Smooth muscle cell (in vitro differentiated cells): ENCODE results near the gene PTPN9. TPM values are rescaled to one million over a fixed set of nuclear protein-coding genes. Genes with fewer than 3 reads are reported as not detected.

Experiments
- DNase-seq: peaks from one replicate; lab custom pipeline; 2025; ENCODE audit not compliant: unreplicated experiment; lab: John Stamatoyannopoulos, UW
- H2AFZ ChIP-seq: fragments of 200-600 bp; sonication (generic); 2 replicates; pipeline ENCODE4 v1.6.0; 2016; ENCODE audit warnings: antibody characterized with exemption, low read depth, mild to moderate bottlenecking
- H3F3A ChIP-seq: fragments of 200-600 bp; sonication (generic); 2 replicates; pipeline ENCODE4 v1.6.0; 2017; ENCODE audit warnings: antibody characterized with exemption, low read depth
- H3K27ac ChIP-seq: fragments of 200-600 bp; sonication (generic); 2 replicates; pipeline ENCODE4 v1.5.1; 2016; ENCODE audit warnings: low read depth, mild to moderate bottlenecking
- H3K27me3 ChIP-seq: fragments of 200-600 bp; sonication (generic); 2 replicates; pipeline ENCODE4 v1.6.1; 2016; ENCODE audit warnings: low read depth, mild to moderate bottlenecking
- H3K36me3 ChIP-seq: fragments of 200-600 bp; sonication (generic); 2 replicates; pipeline ENCODE4 v1.5.1; 2016; ENCODE audit warnings: low read depth
- H3K4me1 ChIP-seq: fragments of 200-600 bp; sonication (generic); 2 replicates; pipeline ENCODE4 v1.5.1; 2016; ENCODE audit warnings: low read depth
- H3K4me2 ChIP-seq: fragments of 200-600 bp; sonication (generic); 2 replicates; pipeline ENCODE4 v1.6.0; 2016; ENCODE audit warnings: mild to moderate bottlenecking
- H3K4me3 ChIP-seq: fragments of 200-600 bp; sonication (generic); 2 replicates; pipeline ENCODE4 v1.5.1; 2016; ENCODE audit warnings: mild to moderate bottlenecking
- H3K79me2 ChIP-seq: fragments of 200-600 bp; sonication (generic); 2 replicates; pipeline ENCODE4 v1.6.0; 2016; ENCODE audit warnings: low read depth, mild to moderate bottlenecking
- H3K9ac ChIP-seq: fragments of 200-600 bp; sonication (generic); 2 replicates; pipeline ENCODE4 v1.6.0; 2016; ENCODE audit warnings: low read depth
- H3K9me3 ChIP-seq: fragments of 200-600 bp; sonication (generic); replicated peaks from 2 replicates; pipeline ENCODE4 v1.5.1; 2016; ENCODE audit warnings: low read depth
- H4K20me1 ChIP-seq: fragments of 200-600 bp; sonication (generic); 2 replicates; pipeline ENCODE4 v1.6.0; 2016; ENCODE audit warnings: low read depth
- CTCF ChIP-seq: fragments of 200-600 bp; sonication (generic); IDR thresholded peaks from 2 replicates; pipeline ENCODE4 v1.5.1; 2017; ENCODE audit warnings: borderline replicate concordance, mild to moderate bottlenecking, antibody characterized with exemption; ENCODE audit not compliant: insufficient read depth, poor library complexity, severe bottlenecking
- WGBS: methylation state at CpG from one replicate; pipeline ENCODE4 v1.1.7; 2016; ENCODE audit warnings: low lambda C conversion rate; 5-methylcytosine and 5-hydroxymethylcytosine counted together
- polyA plus RNA-seq: library from polyadenylated mRNA; unstranded; fragments of >200 nt; fragmentation: Nextera tagmentation; extraction: Ambion mirVana; gene quantifications from 2 replicates; pipeline ENCODE4 v1.2.1, GENCODE V29; 2016
- total RNA-seq: library from RNA; depleted of rRNA; stranded (reverse); fragments of >200 nt; gene quantifications from 2 replicates; pipeline ENCODE4 v1.2.3, GENCODE V29; 2014

PTPN9 gene
- total and polyA plus RNA-seq, 2 experiments from 2014 or later = 20.3 to 23.4 TPM

- 75% methylated on average over 1 of the region's 1 CpG for whole genome bisulfite sequencing
- no peaks in the 10 kb centered on the region for H3K27me3 ChIP-seq
- TF ChIP-seq CTCF = no peak
- H3K9me3 ChIP-seq = no peaks in the 10 kb centered on the region
- H2AFZ ChIP-seq = no peak overlapping the region
- no peak overlapping the region for H3K4me3 ChIP-seq
- no peak overlapping the region for H3K4me2 ChIP-seq
- DNase-seq = no peak
- no peaks in the 10 kb centered on the region for H3F3A ChIP-seq
- H4K20me1 ChIP-seq = no peaks in the 10 kb centered on the region
- H3K9ac ChIP-seq = no peak overlapping the region
- peaks cover 10% of the 10 kb centered on the region for H3K4me1 ChIP-seq
- no peaks in the 10 kb centered on the region for H3K79me2 ChIP-seq
- no peak overlapping the region for H3K27ac ChIP-seq
- no peaks in the 10 kb centered on the region for H3K36me3 ChIP-seq
These were observed 119.5 kb downstream of the PTPN9 start for GRCh38 chr15:75459581-75459980.

- Histone ChIP-seq H3K27me3 (no peaks in the 10 kb centered on the region), H3F3A (peaks cover 17% of the 10 kb centered on the region), H3K79me2 (no peaks in the 10 kb centered on the region), H3K4me3 (peak overlapping the region; percentile 94), H3K36me3 (no peaks in the 10 kb centered on the region), H3K9me3 (no peaks in the 10 kb centered on the region), H2AFZ (no peak overlapping the region), H3K27ac (peak overlapping the region; percentile 98), H3K9ac (no peak overlapping the region), H3K4me2 (peak overlapping the region; percentile 98), H4K20me1 (peaks cover 12% of the 10 kb centered on the region), H3K4me1 (peaks cover 7% of the 10 kb centered on the region)
- WGBS = 61% methylated on average over 6 of the region's 6 CpGs
- TF ChIP-seq CTCF = no peak
- DNase-seq = no peak
These were observed 122.4 kb downstream of the PTPN9 start for GRCh38 chr15:75456710-75457109.

- Histone ChIP-seq H3K36me3 (no peaks in the 10 kb centered on the region), H3F3A (peaks cover 17% of the 10 kb centered on the region), H3K27me3 (no peaks in the 10 kb centered on the region), H3K79me2 (no peaks in the 10 kb centered on the region), H4K20me1 (peaks cover 12% of the 10 kb centered on the region), H3K4me3 (peak overlapping the region; percentile 94), H3K4me1 (peaks cover 7% of the 10 kb centered on the region), H3K9me3 (no peaks in the 10 kb centered on the region), H3K4me2 (peak overlapping the region; percentile 98), H3K9ac (peak overlapping the region; percentile 94), H3K27ac (peak overlapping the region; percentile 98), H2AFZ (peak overlapping the region; percentile 80)
- 1% methylated on average over 24 of the region's 24 CpGs for WGBS
- no peak for DNase-seq
- no peak for TF ChIP-seq CTCF
These were observed 123.1 kb downstream of the PTPN9 start for GRCh38 chr15:75455982-75456531.

GRCh38 chr15:75455424-75455981 is 123.6 kb downstream of the PTPN9 start:
- under 1% methylated on average over 48 of the region's 48 CpGs for WGBS
- Histone ChIP-seq H3K9me3 (no peaks in the 10 kb centered on the region), H3K9ac (peak overlapping the region; percentile 94), H3K36me3 (no peaks in the 10 kb centered on the region), H3K4me3 (peak overlapping the region; percentile 94), H3K4me1 (peaks cover 7% of the 10 kb centered on the region), H4K20me1 (peaks cover 13% of the 10 kb centered on the region), H3K79me2 (no peaks in the 10 kb centered on the region), H3K4me2 (peak overlapping the region; percentile 98), H3K27me3 (no peaks in the 10 kb centered on the region), H3F3A (peaks cover 17% of the 10 kb centered on the region), H2AFZ (peak overlapping the region; percentile 80), H3K27ac (peak overlapping the region; percentile 98)
- DNase-seq = peak; percentile 80
- TF ChIP-seq CTCF = no peak
